CD4-positive, CD25-positive, alpha-beta regulatory T cell (primary cell): ENCODE data around the gene SLC23A2. TPM values are rescaled to one million over a fixed set of nuclear protein-coding genes. Genes with fewer than 3 reads are reported as not detected.
A peak's percentile ranks its signal among the peaks of the same experiment; 100 is the strongest.
"Not testable (repeated sequence)": the region's sequence is repeated elsewhere in the genome, so short reads cannot be mapped to it uniquely, and the experiment has no call there.

Experiments
- ATAC-seq, 2 donors: fragments of 150-1000 bp; cut with Tn5 transposase; one replicate each; pipeline ENCODE4 v1.10.0; 2021; ENCODE audit warnings: low read depth in 2 of 2, moderate number of reproducible peaks in 2 of 2, moderate library complexity in 1 of 2
- DNase-seq, 3 donors: peaks; one replicate each; pipeline versions ENCODE4 v3.0.0 to v3.0.0-alpha.2; 2012 to 2022; ENCODE audit warnings: mixed read lengths in 1 of 3
- H3K27ac ChIP-seq: one replicate; pipeline ENCODE4 v1.7.0; 2013; ENCODE audit warnings: mild to moderate bottlenecking, low read length; ENCODE audit not compliant: insufficient read depth, poor library complexity, severe bottlenecking
- H3K27me3 ChIP-seq: one replicate; pipeline ENCODE4 v1.7.0; 2013; ENCODE audit warnings: low read length; ENCODE audit not compliant: control insufficient read depth, insufficient read depth
- H3K36me3 ChIP-seq: one replicate; pipeline ENCODE4 v1.7.0; 2013; ENCODE audit warnings: mild to moderate bottlenecking, low read length, moderate library complexity; ENCODE audit not compliant: control insufficient read depth, insufficient read depth
- H3K4me1 ChIP-seq: 2 replicates; pipeline ENCODE4 v1.7.0; 2013; ENCODE audit warnings: mild to moderate bottlenecking, low read length; ENCODE audit not compliant: insufficient read depth, control insufficient read depth, poor library complexity, severe bottlenecking
- H3K4me3 ChIP-seq: one replicate; pipeline ENCODE4 v1.7.0; 2013; ENCODE audit warnings: low read depth, mild to moderate bottlenecking, low read length, moderate library complexity
- H3K9me3 ChIP-seq, 2 experiments: 1 replicate in 1 of 2; 2 replicates in 1 of 2; pipeline ENCODE4 v1.7.0; 2013; ENCODE audit warnings: low read length in 2 of 2, mild to moderate bottlenecking in 1 of 2, moderate library complexity in 1 of 2; ENCODE audit not compliant: control insufficient read depth in 2 of 2
- H3K27ac Mint-ChIP-seq, 3 donors: one replicate each; pipeline ENCODE4 v1.8.0; 2020 to 2022; ENCODE audit warnings: mild to moderate bottlenecking in 3 of 3, mixed read lengths in 3 of 3, moderate library complexity in 2 of 3
- H3K27me3 Mint-ChIP-seq: one replicate; pipeline ENCODE4 v1.8.0; 2022; ENCODE audit warnings: mild to moderate bottlenecking, mixed read lengths
- H3K36me3 Mint-ChIP-seq: one replicate; pipeline ENCODE4 v1.8.0; 2020; ENCODE audit warnings: mixed read lengths
- H3K4me1 Mint-ChIP-seq, 4 donors: one replicate each; pipeline ENCODE4 v1.8.0; 2020 to 2022; ENCODE audit warnings: mixed read lengths in 4 of 4, mild to moderate bottlenecking in 1 of 4
- H3K4me3 Mint-ChIP-seq, 4 donors: one replicate each; pipeline ENCODE4 v1.8.0; 2020 to 2022; ENCODE audit warnings: mild to moderate bottlenecking in 4 of 4, mixed read lengths in 4 of 4, moderate library complexity in 3 of 4
- H3K9me3 Mint-ChIP-seq, 7 donors: one replicate each; pipeline ENCODE4 v1.8.0; 2020 to 2022; ENCODE audit warnings: mixed read lengths in 7 of 7, mild to moderate bottlenecking in 3 of 7, moderate library complexity in 2 of 7
- polyA plus RNA-seq, 4 donors: library from polyadenylated mRNA; unstranded; fragments of 300-500 nt; fragmentation: Illumina TruSeq; gene quantifications; one replicate each; pipeline ENCODE4 v1.2.3, GENCODE V29; 2021
- total RNA-seq: library from RNA; stranded (reverse); gene quantifications from one replicate; pipeline ENCODE4 v1.2.3, GENCODE V29; 2022

The SLC23A2 gene
- total and polyA plus RNA-seq, 5 donors from 2014 or later: 3.7 to 19.6 (median 4.7) TPM

GRCh38 chr20:4976014-4976413, 25.3 kb downstream of the SLC23A2 start:
- H3K27ac ChIP-seq, H3K4me3 Mint-ChIP-seq, H3K27me3 ChIP-seq, H3K4me3 ChIP-seq, H3K9me3 Mint-ChIP-seq, ATAC-seq, H3K36me3 Mint-ChIP-seq, H3K4me1 ChIP-seq, H3K27me3 Mint-ChIP-seq, H3K36me3 ChIP-seq, DNase-seq, H3K27ac Mint-ChIP-seq, H3K9me3 ChIP-seq: not testable (repeated sequence)
- H3K4me1 Mint-ChIP-seq: peaks cover 15 to 55% (median 19%) of the 10 kb centered on the region in 4 donors

- Mint-ChIP-seq H3K4me1 (peaks cover 15 to 38% (median 17%) of the 10 kb centered on the region in 4 donors), H3K27me3 (no peaks in the 10 kb centered on the region), H3K4me3 (peak overlapping the region in 3 of 4 donors; percentile 1 to 71 (median 46)), H3K36me3 (peaks cover 7% of the 10 kb centered on the region), H3K9me3 (no peaks in the 10 kb centered on the region), H3K27ac (peak overlapping the region; percentile 71 to 89 (median 87))
- Histone ChIP-seq H3K27ac (no peak overlapping the region), H3K36me3 (peaks cover 13% of the 10 kb centered on the region), H3K4me1 (peaks cover 7% of the 10 kb centered on the region), H3K9me3 (no peaks in the 10 kb centered on the region), H3K4me3 (peak overlapping the region; percentile 49), H3K27me3 (no peaks in the 10 kb centered on the region)
- DNase-seq (peak in 2 of 3 donors; percentile 6 to 72), ATAC-seq (peak; percentile 57 to 62)
Observed at GRCh38 chr20:4973330-4974097, 27.8 kb downstream of the SLC23A2 start.

GRCh38 chr20:4972506-4973251, 28.6 kb downstream of the SLC23A2 start:
- no peaks in the 10 kb centered on the region for H3K27me3 ChIP-seq
- H3K9me3 Mint-ChIP-seq: no peaks in the 10 kb centered on the region
- peaks cover 15% of the 10 kb centered on the region for H3K36me3 Mint-ChIP-seq
- H3K4me1 Mint-ChIP-seq: peaks cover 15 to 33% (median 18%) of the 10 kb centered on the region in 4 donors
- peak overlapping the region in 3 of 4 donors; percentile 1 to 46 (median 44) for H3K4me3 Mint-ChIP-seq
- peak overlapping the region; percentile 49 for H3K4me3 ChIP-seq
- peaks cover 13% of the 10 kb centered on the region for H3K36me3 ChIP-seq
- peak in 1 of 3 donors; percentile 46 for DNase-seq
- no peak for ATAC-seq
- no peaks in the 10 kb centered on the region for H3K9me3 ChIP-seq
- H3K27ac Mint-ChIP-seq: peak overlapping the region; percentile 18 to 89 (median 87)
- H3K4me1 ChIP-seq: peaks cover 7% of the 10 kb centered on the region
- no peak overlapping the region for H3K27ac ChIP-seq
- no peaks in the 10 kb centered on the region for H3K27me3 Mint-ChIP-seq

GRCh38 chr20:4971064-4971463, 30.2 kb downstream of the SLC23A2 start:
- no peak overlapping the region for H3K27ac Mint-ChIP-seq

GRCh38 chr20:4967752-4968477, 33.4 kb downstream of the SLC23A2 start:
- peak overlapping the region in 1 of 3 donors; percentile 33 for H3K27ac Mint-ChIP-seq
- Histone ChIP-seq H3K4me1 (no peaks in the 10 kb centered on the region), H3K27me3 (no peaks in the 10 kb centered on the region), H3K9me3 (no peaks in the 10 kb centered on the region), H3K27ac (no peak overlapping the region), H3K4me3 (no peak overlapping the region), H3K36me3 (peaks cover 13% of the 10 kb centered on the region)
- DNase-seq (no peak), ATAC-seq (no peak)
- peaks cover 16% of the 10 kb centered on the region for H3K36me3 Mint-ChIP-seq
- H3K9me3 Mint-ChIP-seq: no peaks in the 10 kb centered on the region
- no peak overlapping the region for H3K4me3 Mint-ChIP-seq
- H3K4me1 Mint-ChIP-seq: peaks cover 7 to 18% (median 13%) of the 10 kb centered on the region in 4 donors
- H3K27me3 Mint-ChIP-seq: no peaks in the 10 kb centered on the region

More at GRCh38 chr20:4971064-4971463, 30.2 kb downstream of the SLC23A2 start:
- Mint-ChIP-seq H3K36me3 (peaks cover 16% of the 10 kb centered on the region), H3K9me3 (no peaks in the 10 kb centered on the region), H3K4me3 (no peak overlapping the region), H3K27me3 (no peaks in the 10 kb centered on the region), H3K4me1 (peaks cover 16 to 34% (median 21%) of the 10 kb centered on the region in 4 donors)
- no peaks in the 10 kb centered on the region for H3K27me3 ChIP-seq
- no peaks in the 10 kb centered on the region for H3K9me3 ChIP-seq
- DNase-seq: no peak
- H3K27ac ChIP-seq: no peak overlapping the region
- peaks cover 13% of the 10 kb centered on the region for H3K36me3 ChIP-seq
- no peak for ATAC-seq
- no peak overlapping the region for H3K4me3 ChIP-seq
- peaks cover 7% of the 10 kb centered on the region for H3K4me1 ChIP-seq

- peaks cover 20% of the 10 kb centered on the region for H3K36me3 Mint-ChIP-seq
- peak overlapping the region in 1 of 3 donors; percentile 60 for H3K27ac Mint-ChIP-seq
- Histone ChIP-seq H3K9me3 (no peaks in the 10 kb centered on the region), H3K27me3 (no peaks in the 10 kb centered on the region), H3K4me1 (peaks cover 6% of the 10 kb centered on the region), H3K4me3 (no peak overlapping the region), H3K36me3 (peaks cover 13% of the 10 kb centered on the region), H3K27ac (no peak overlapping the region)
- peaks cover 9 to 19% (median 17%) of the 10 kb centered on the region in 4 donors for H3K4me1 Mint-ChIP-seq
- H3K4me3 Mint-ChIP-seq: no peak overlapping the region
- ATAC-seq (no peak), DNase-seq (no peak)
- H3K9me3 Mint-ChIP-seq: peaks cover 0 to 4% (median 0%) of the 10 kb centered on the region in 7 donors
- H3K27me3 Mint-ChIP-seq: no peaks in the 10 kb centered on the region
Observed at GRCh38 chr20:4966826-4967751, 34.2 kb downstream of the SLC23A2 start.
